ENCODE data around the gene MUS81.

MUS81 gene

GRCh38 chr11:65857853-65858680, 2.2 kb upstream of the MUS81 start, which contains the start of gene CFL1:
CFL1 (minus strand) TSS chr11:65858180; CDS start chr11:65858099, 81 bp downstream.
- DNase-seq (ENCODE audit: low read depth): peak; percentile 99
- TF ChIP-seq POLR2A (IDR thresholded peaks at IDR 0.05; ENCODE audit: extremely low read depth, insufficient read length): peak; percentile 99
- no peak for TF ChIP-seq CTCF (IDR thresholded peaks at IDR 0.05; ENCODE audit: low read depth, low read length)
- TF ChIP-seq MAX (IDR thresholded peaks at IDR 0.05; ENCODE audit: low read depth, low read length): peak; percentile 54; the same call in 1 of the 2 replicates
- peak; percentile 56; the same call in 1 of the 2 replicates for TF ChIP-seq MYC (IDR thresholded peaks at IDR 0.05; ENCODE audit: low read depth, low read length)
- H3K4me3 ChIP-seq (ENCODE audit: low read depth, low read length): peak within 1 kb of the TSS; percentile 96

- no peak for DNase-seq (ENCODE audit: low read depth)
- H3K4me3 ChIP-seq (ENCODE audit: low read depth, low read length): peak overlapping the region; percentile 76
- no peak for TF ChIP-seq MAX (IDR thresholded peaks at IDR 0.05; ENCODE audit: low read depth, low read length)
- TF ChIP-seq CTCF (IDR thresholded peaks at IDR 0.05; ENCODE audit: low read depth, low read length): no peak
- TF ChIP-seq MYC (IDR thresholded peaks at IDR 0.05; ENCODE audit: low read depth, low read length): no peak
- TF ChIP-seq POLR2A (IDR thresholded peaks at IDR 0.05; ENCODE audit: extremely low read depth, insufficient read length): no peak
Measured at GRCh38 chr11:65858681-65859087, 1.5 kb upstream of the MUS81 start.

GRCh38 chr11:65859095-65859811, 980 bp upstream of the MUS81 start:
- peak overlapping the region; percentile 86 for H3K4me3 ChIP-seq (ENCODE audit: low read depth, low read length)
- peak; percentile 98 for TF ChIP-seq POLR2A (IDR thresholded peaks at IDR 0.05; ENCODE audit: extremely low read depth, insufficient read length)
- no peak for TF ChIP-seq CTCF (IDR thresholded peaks at IDR 0.05; ENCODE audit: low read depth, low read length)
- peak; percentile 73 for TF ChIP-seq MAX (IDR thresholded peaks at IDR 0.05; ENCODE audit: low read depth, low read length)
- peak; percentile 87 for TF ChIP-seq MYC (IDR thresholded peaks at IDR 0.05; ENCODE audit: low read depth, low read length)
- DNase-seq (ENCODE audit: low read depth): peak; percentile 100

- DNase-seq (ENCODE audit: low read depth): no peak
- peak overlapping the region; percentile 86 for H3K4me3 ChIP-seq (ENCODE audit: low read depth, low read length)
- TF ChIP-seq MAX (IDR thresholded peaks at IDR 0.05; ENCODE audit: low read depth, low read length): no peak
- TF ChIP-seq MYC (IDR thresholded peaks at IDR 0.05; ENCODE audit: low read depth, low read length): no peak
- no peak for TF ChIP-seq CTCF (IDR thresholded peaks at IDR 0.05; ENCODE audit: low read depth, low read length)
- TF ChIP-seq POLR2A (IDR thresholded peaks at IDR 0.05; ENCODE audit: extremely low read depth, insufficient read length): no peak
Measured at GRCh38 chr11:65859812-65860277, 388 bp upstream of the MUS81 start.

GRCh38 chr11:65861165-65861505, 902 bp downstream of the MUS81 start:
- no peak for DNase-seq (ENCODE audit: low read depth)
- TF ChIP-seq MAX (IDR thresholded peaks at IDR 0.05; ENCODE audit: low read depth, low read length) (no peak), CTCF (IDR thresholded peaks at IDR 0.05; ENCODE audit: low read depth, low read length) (no peak), POLR2A (IDR thresholded peaks at IDR 0.05; ENCODE audit: extremely low read depth, insufficient read length) (no peak), MYC (IDR thresholded peaks at IDR 0.05; ENCODE audit: low read depth, low read length) (no peak)
- H3K4me3 ChIP-seq (ENCODE audit: low read depth, low read length): peak overlapping the region; percentile 86

All from NB4 (cell line).